ENCODE results near the gene ZNF22. TPM values are rescaled to one million over a fixed set of nuclear protein-coding genes. Genes with fewer than 3 reads are reported as not detected.

ZNF22 gene
- total and polyA plus RNA-seq, 2 of the 8 experiments (the other 6 are each of a cell fraction or from before 2014, with no cell fraction given), result 18.2 to 45.2 TPM

GRCh38 chr10:44989597-44990301 lies 11.0 kb upstream of the ZNF22 start (continued):
- TF ChIP-seq SIX5 (IDR thresholded peaks at IDR 0.05; ENCODE audit: low read depth, low read length), result no peak
- TF ChIP-seq HDAC6 (IDR thresholded peaks at IDR 0.05; ENCODE audit: low read depth, low read length), result no peak
- TF ChIP-seq CREB1 (IDR thresholded peaks at IDR 0.05), result no peak
- TF ChIP-seq SIN3A (conservative IDR thresholded peaks at IDR 0.05 in 1 of 2, IDR thresholded peaks at IDR 0.05 in 1 of 2; ENCODE audit: low read depth in 1 of 2, low read length in 2 of 2), result no peak
- no peak for TF ChIP-seq CEBPB (IDR thresholded peaks at IDR 0.05; ENCODE audit: low read depth, low read length)
- no peak for TF ChIP-seq RXRA (IDR thresholded peaks at IDR 0.05; ENCODE audit: insufficient read depth, low read depth, low read length)
